Testis (tissue), 3 donors: ENCODE results near the gene RNF157. TPM values are rescaled to one million over a fixed set of nuclear protein-coding genes. Genes with fewer than 3 reads are reported as not detected.

Experiments used
- DNase-seq: peaks from one replicate; pipeline ENCODE4 v3.0.0-alpha.2; 2019
- H3K27ac ChIP-seq, 2 donors: fragments of 200-600 bp; sonication (generic); one replicate each; pipeline ENCODE4 v1.5.1; 2019
- H3K27me3 ChIP-seq: fragments of 200-600 bp; sonication (generic); one replicate; pipeline ENCODE4 v1.5.1; 2019
- H3K36me3 ChIP-seq: fragments of 200-600 bp; sonication (generic); one replicate; pipeline ENCODE4 v1.5.1; 2017; ENCODE audit warnings: low read depth; ENCODE audit errors: missing control alignments
- H3K4me1 ChIP-seq: fragments of 200-600 bp; sonication (generic); one replicate; pipeline ENCODE4 v1.5.1; 2019
- H3K4me3 ChIP-seq, 2 donors: fragments of 200-600 bp; sonication (generic); one replicate each; pipeline ENCODE4 v1.5.1; 2017 to 2019
- H3K9me3 ChIP-seq: fragments of 200-600 bp; sonication (generic); one replicate; pipeline ENCODE4 v1.5.1; 2017
- CTCF ChIP-seq, 3 experiments: fragments of 450-650 bp in 2 of 3; fragments of 200-600 bp in 1 of 3; sonication (generic) in 1 of 3; IDR thresholded peaks; one replicate each; pipeline ENCODE4 v1.5.1; 2016 to 2019; ENCODE audit warnings: antibody characterized with exemption in 3 of 3, mild to moderate bottlenecking in 2 of 3, moderate library complexity in 1 of 3
- POLR2A ChIP-seq: fragments of 450-650 bp; IDR thresholded peaks from one replicate; pipeline ENCODE4 v1.6.1; 2017; ENCODE audit warnings: antibody characterized with exemption, mild to moderate bottlenecking, moderate library complexity
- WGBS, 2 donors: methylation state at CpG; one replicate each; pipeline ENCODE4 v1.1.5; 2018; 5-methylcytosine and 5-hydroxymethylcytosine counted together
- intact Hi-C: fragments of 100-400 bp; cut with DNase I; formaldehyde crosslinking; loops from one replicate; pipeline ENCODE4 v1.15.1; 2023; ENCODE audit warnings: low total_unique reads
- polyA plus RNA-seq: library from polyadenylated mRNA; stranded (reverse); fragments of 350-450 nt; fragmentation: Illumina TruSeq; extraction: RNeasy Lipid Tissue Mini Kit (QIAGEN cat#74804); gene quantifications from one replicate; pipeline ENCODE4 v1.2.3, GENCODE V29; 2014; ENCODE audit warnings: low read depth, low replicate concordance; ENCODE audit not compliant: insufficient read depth
- total RNA-seq, 2 donors: library from RNA; depleted of rRNA; stranded (reverse); fragments of >200 nt; gene quantifications; one replicate each; pipeline ENCODE4 v1.2.3, GENCODE V29; 2016

RNF157 gene
- total and polyA plus RNA-seq, 3 donors from 2014 or later: 98.8 to 108 (median 101) TPM

GRCh38 chr17:76166906-76167305, 73.4 kb downstream of the RNF157 start:
- DNase-seq: peak; percentile 60
- Histone ChIP-seq H3K9me3 (no peaks in the 10 kb centered on the region), H3K4me3 (peak overlapping the region; percentile 4 to 43), H3K27me3 (no peaks in the 10 kb centered on the region), H3K27ac (peak overlapping the region; percentile 73 to 86), H3K36me3 (no peaks in the 10 kb centered on the region), H3K4me1 (peaks cover 35% of the 10 kb centered on the region)
- TF ChIP-seq POLR2A (no peak), CTCF (IDR thresholded peaks at IDR 0.05) (no peak)
- intact Hi-C loops: no loop called here
- 57 to 63% methylated on average over 10 of the region's 10 CpGs for WGBS, 2 donors

DNA sequence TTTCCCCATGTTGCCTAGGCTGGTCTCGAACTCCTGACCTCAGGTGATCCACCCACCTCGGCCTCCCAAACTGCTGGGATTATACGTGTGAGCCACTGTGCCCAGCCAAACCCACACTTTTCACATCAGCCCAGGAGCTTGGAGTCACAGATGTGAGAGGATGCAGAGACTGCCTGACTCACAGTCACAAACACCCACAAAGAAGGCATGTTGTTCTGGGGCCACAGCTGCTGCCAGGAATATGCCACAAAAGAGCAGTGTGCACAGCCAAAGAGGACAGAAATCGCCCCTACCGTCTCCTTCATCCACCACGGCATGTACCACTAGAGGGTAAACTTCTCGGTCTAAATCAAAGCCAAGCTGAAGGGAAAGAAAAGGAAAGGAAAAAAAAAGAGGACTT, 74.1 kb downstream of the RNF157 start:
- Histone ChIP-seq H3K4me3 (peak overlapping the region; percentile 4 to 43), H3K9me3 (no peaks in the 10 kb centered on the region), H3K36me3 (no peaks in the 10 kb centered on the region), H3K27me3 (no peaks in the 10 kb centered on the region), H3K27ac (peak overlapping the region; percentile 73 to 86), H3K4me1 (peaks cover 42% of the 10 kb centered on the region)
- intact Hi-C loops: no loop called here
- TF ChIP-seq POLR2A (no peak), CTCF (IDR thresholded peaks at IDR 0.05) (no peak)
- DNase-seq: peak; percentile 13
- 46 to 81% methylated on average over 7 of the region's 7 CpGs for WGBS, 2 donors

GRCh38 chr17:76164331-76164730, 76.0 kb downstream of the RNF157 start:
- Histone ChIP-seq H3K36me3 (no peaks in the 10 kb centered on the region), H3K27ac (peak overlapping the region; percentile 73 to 86), H3K4me1 (peaks cover 47% of the 10 kb centered on the region), H3K27me3 (no peaks in the 10 kb centered on the region), H3K4me3 (no peak overlapping the region), H3K9me3 (no peaks in the 10 kb centered on the region)
- 36 to 37% methylated on average over 2 of the region's 2 CpGs for WGBS, 2 donors
- intact Hi-C loops: no loop called here
- TF ChIP-seq CTCF (IDR thresholded peaks at IDR 0.05) (no peak), POLR2A (no peak)
- peak; percentile 30 for DNase-seq

DNA sequence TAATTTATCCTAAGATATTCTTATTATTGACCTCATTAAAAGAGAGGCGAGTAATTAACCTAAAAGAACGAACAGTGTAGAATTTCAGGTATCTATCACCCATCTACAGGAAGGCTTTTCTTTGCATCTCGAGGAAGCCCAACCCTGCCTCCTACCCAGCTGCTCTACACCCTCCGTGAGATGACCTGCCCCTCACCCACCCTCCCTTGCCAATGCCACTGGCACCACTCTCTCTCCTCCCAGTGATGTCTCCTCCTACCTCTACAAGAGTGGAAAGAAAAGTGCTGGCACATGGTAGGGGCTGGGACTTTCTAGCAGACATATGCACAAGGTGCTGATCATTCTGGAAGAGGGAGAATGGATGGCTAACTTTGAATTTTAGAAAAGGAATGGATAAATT, 76.4 kb downstream of the RNF157 start:
- intact Hi-C loops: no loop called here
- WGBS, 2 donors: 69% methylated on average over 4 of the region's 4 CpGs
- peak; percentile 34 for DNase-seq
- H3K4me1 ChIP-seq: peaks cover 47% of the 10 kb centered on the region
- no peak for TF ChIP-seq POLR2A
- no peak for TF ChIP-seq CTCF (IDR thresholded peaks at IDR 0.05)
- H3K36me3 ChIP-seq: no peaks in the 10 kb centered on the region
- no peaks in the 10 kb centered on the region for H3K27me3 ChIP-seq
- no peaks in the 10 kb centered on the region for H3K9me3 ChIP-seq
- no peak overlapping the region for H3K4me3 ChIP-seq
- peak overlapping the region; percentile 73 to 86 for H3K27ac ChIP-seq

- H3K27ac ChIP-seq: peak overlapping the region; percentile 73 to 86
Observed at GRCh38 chr17:76161619-76162266, 78.5 kb downstream of the RNF157 start.

More at GRCh38 chr17:76161619-76162266, 78.5 kb downstream of the RNF157 start:
- intact Hi-C loops: no loop called here
- H3K27me3 ChIP-seq: no peaks in the 10 kb centered on the region
- H3K4me3 ChIP-seq: no peak overlapping the region
- 40 to 58% methylated on average over 20 of the region's 20 CpGs for WGBS, 2 donors
- H3K36me3 ChIP-seq: no peaks in the 10 kb centered on the region
- peak; percentile 17 for DNase-seq
- H3K4me1 ChIP-seq: peaks cover 47% of the 10 kb centered on the region
- H3K9me3 ChIP-seq: no peaks in the 10 kb centered on the region
- TF ChIP-seq CTCF (IDR thresholded peaks at IDR 0.05) (no peak), POLR2A (no peak)
